ENCODE data around the gene NAA50. TPM values are rescaled to one million over a fixed set of nuclear protein-coding genes. Genes with fewer than 3 reads are reported as not detected.

NAA50 gene
- total and polyA plus RNA-seq, 2 of the 13 experiments (the other 11 are each of a cell fraction or from before 2014, with no cell fraction given): 30.2 to 233 TPM

GRCh38 chr3:113696658-113697499, 49.2 kb downstream of the NAA50 start (continued):
- TF ChIP-seq, protein P1, sequence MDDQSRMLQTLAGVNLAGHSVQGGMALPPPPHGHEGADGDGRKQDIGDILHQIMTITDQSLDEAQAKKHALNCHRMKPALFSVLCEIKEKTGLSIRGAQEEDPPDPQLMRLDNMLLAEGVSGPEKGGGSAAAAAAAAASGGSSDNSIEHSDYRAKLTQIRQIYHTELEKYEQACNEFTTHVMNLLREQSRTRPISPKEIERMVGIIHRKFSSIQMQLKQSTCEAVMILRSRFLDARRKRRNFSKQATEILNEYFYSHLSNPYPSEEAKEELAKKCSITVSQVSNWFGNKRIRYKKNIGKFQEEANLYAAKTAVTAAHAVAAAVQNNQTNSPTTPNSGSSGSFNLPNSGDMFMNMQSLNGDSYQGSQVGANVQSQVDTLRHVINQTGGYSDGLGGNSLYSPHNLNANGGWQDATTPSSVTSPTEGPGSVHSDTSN (CRISPR knock-in tag; IDR thresholded peaks at IDR 0.05; ENCODE audit: borderline replicate concordance): peak; percentile 54; the same call in 1 of the 2 replicates
- no peak for TF ChIP-seq ZNF891 (CRISPR knock-in tag; IDR thresholded peaks at IDR 0.05)
- no peak for TF ChIP-seq GATAD2A (CRISPR knock-in tag; IDR thresholded peaks at IDR 0.05)
- no peak for TF ChIP-seq NONO (IDR thresholded peaks at IDR 0.05)
- 0 out of 2 replicates have a peak, but pooled peaks have one; percentile 11 for TF ChIP-seq NONO (CRISPR knock-in tag; conservative IDR thresholded peaks at IDR 0.05)
- TF ChIP-seq PLRG1 (conservative IDR thresholded peaks at IDR 0.05): no peak
- no peak for TF ChIP-seq ZNF7 (CRISPR knock-in tag; IDR thresholded peaks at IDR 0.05)
- 0 out of 2 replicates have a peak, but pooled peaks have one; percentile 29 for TF ChIP-seq ZNF547 (CRISPR knock-in tag; IDR thresholded peaks at IDR 0.05)
- no peak for TF ChIP-seq HOXA7 (CRISPR knock-in tag; IDR thresholded peaks at IDR 0.05)
- TF ChIP-seq KMT2B (CRISPR knock-in tag; IDR thresholded peaks at IDR 0.05): no peak; the same call in 1 of the 2 replicates
- no peak for TF ChIP-seq MTF2 (CRISPR knock-in tag; IDR thresholded peaks at IDR 0.05; ENCODE audit: borderline replicate concordance)
- TF ChIP-seq ZBTB21 (CRISPR knock-in tag; IDR thresholded peaks at IDR 0.05): no peak
- TF ChIP-seq TFDP1 (CRISPR knock-in tag; IDR thresholded peaks at IDR 0.05; ENCODE audit: borderline replicate concordance): peak; percentile 62; the same call in 1 of the 2 replicates
- no peak for TF ChIP-seq NFE2 (CRISPR knock-in tag; IDR thresholded peaks at IDR 0.05)
- TF ChIP-seq SMAD1 (CRISPR knock-in tag; IDR thresholded peaks at IDR 0.05; ENCODE audit: borderline replicate concordance, low read depth): no peak
- peak; percentile 42; the same call in 1 of the 2 replicates for TF ChIP-seq MAZ (IDR thresholded peaks at IDR 0.05; ENCODE audit: borderline replicate concordance, low read depth, low read length)
- TF ChIP-seq MAZ (CRISPR knock-in tag; IDR thresholded peaks at IDR 0.05; ENCODE audit: low read depth): peak; percentile 38; the same call in 1 of the 2 replicates
- no peak for TF ChIP-seq ZNF878 (CRISPR knock-in tag; IDR thresholded peaks at IDR 0.05)
- TF ChIP-seq, protein P2, sequence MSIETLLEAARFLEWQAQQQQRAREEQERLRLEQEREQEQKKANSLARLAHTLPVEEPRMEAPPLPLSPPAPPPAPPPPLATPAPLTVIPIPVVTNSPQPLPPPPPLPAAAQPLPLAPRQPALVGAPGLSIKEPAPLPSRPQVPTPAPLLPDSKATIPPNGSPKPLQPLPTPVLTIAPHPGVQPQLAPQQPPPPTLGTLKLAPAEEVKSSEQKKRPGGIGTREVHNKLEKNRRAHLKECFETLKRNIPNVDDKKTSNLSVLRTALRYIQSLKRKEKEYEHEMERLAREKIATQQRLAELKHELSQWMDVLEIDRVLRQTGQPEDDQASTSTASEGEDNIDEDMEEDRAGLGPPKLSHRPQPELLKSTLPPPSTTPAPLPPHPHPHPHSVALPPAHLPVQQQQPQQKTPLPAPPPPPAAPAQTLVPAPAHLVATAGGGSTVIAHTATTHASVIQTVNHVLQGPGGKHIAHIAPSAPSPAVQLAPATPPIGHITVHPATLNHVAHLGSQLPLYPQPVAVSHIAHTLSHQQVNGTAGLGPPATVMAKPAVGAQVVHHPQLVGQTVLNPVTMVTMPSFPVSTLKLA (IDR thresholded peaks at IDR 0.05): 0 out of 2 replicates have a peak, but pooled peaks have one; percentile 10
- peak; percentile 80 for TF ChIP-seq CREM (IDR thresholded peaks at IDR 0.05)
- no peak for TF ChIP-seq CREM (CRISPR knock-in tag; IDR thresholded peaks at IDR 0.05)
- TF ChIP-seq ZNF569 (CRISPR knock-in tag; IDR thresholded peaks at IDR 0.05; ENCODE audit: borderline replicate concordance): no peak
- TF ChIP-seq FOXP1 (IDR thresholded peaks at IDR 0.05): no peak
- no peak for TF ChIP-seq FOXP1 (CRISPR knock-in tag; IDR thresholded peaks at IDR 0.05)
- TF ChIP-seq ZNF800 (CRISPR knock-in tag; IDR thresholded peaks at IDR 0.05): no peak
- TF ChIP-seq CENPX (CRISPR knock-in tag; IDR thresholded peaks at IDR 0.05): no peak
- no peak for TF ChIP-seq ZNF484 (CRISPR knock-in tag; IDR thresholded peaks at IDR 0.05; ENCODE audit: borderline replicate concordance, low read depth)

All from HepG2 (cell line).